ENCODE data around the gene KSR1. TPM values are rescaled to one million over a fixed set of nuclear protein-coding genes. Genes with fewer than 3 reads are reported as not detected.

Gene KSR1
- polyA plus RNA-seq, 4 donors, result 8.6 to 73.8 (median 12.9) TPM

GRCh38 chr17:27475070-27475673, 18.9 kb downstream of the KSR1 start:
- peak overlapping the region in 2 of 3 donors; percentile 33 to 53 for H3K27ac ChIP-seq (ENCODE audit: low read depth in 1 of 3, low read length in 2 of 3)

GRCh38 chr17:27475981-27476895, 20.0 kb downstream of the KSR1 start:
- Histone ChIP-seq H3K4me3 (ENCODE audit: low read depth in 1 of 3, low read length in 3 of 3) (no peak overlapping the region), H3K27me3 (ENCODE audit: control insufficient read depth in 3 of 3, insufficient read depth in 3 of 3, low read length in 3 of 3) (no peaks in the 10 kb centered on the region), H3K4me1 (ENCODE audit: control insufficient read depth in 3 of 3, insufficient read depth in 2 of 3, low read depth in 1 of 3, low read length in 2 of 3) (peaks cover 0 to 9% (median 6%) of the 10 kb centered on the region in 3 donors), H3K36me3 (ENCODE audit: control insufficient read depth in 3 of 3, insufficient read depth in 2 of 3, low read depth in 1 of 3, low read length in 3 of 3) (peaks cover 0 to 2% (median 0%) of the 10 kb centered on the region in 3 donors), H3K9me3 (ENCODE audit: control insufficient read depth in 2 of 2, insufficient read depth in 1 of 2, low read depth in 1 of 2, low read length in 1 of 2) (no peaks in the 10 kb centered on the region), H3K27ac (ENCODE audit: low read depth in 1 of 3, low read length in 2 of 3) (no peak overlapping the region)
- DNase-seq, result no peak
- no peak for FAIRE-seq
- 86 to 90% (median 87%) methylated on average over 14 of the region's 14 CpGs for WGBS, 3 donors

More at GRCh38 chr17:27475070-27475673, 18.9 kb downstream of the KSR1 start:
- Histone ChIP-seq H3K27me3 (ENCODE audit: control insufficient read depth in 3 of 3, insufficient read depth in 3 of 3, low read length in 3 of 3) (no peaks in the 10 kb centered on the region), H3K4me1 (ENCODE audit: control insufficient read depth in 3 of 3, insufficient read depth in 2 of 3, low read depth in 1 of 3, low read length in 2 of 3) (peaks cover 0 to 9% (median 0%) of the 10 kb centered on the region in 3 donors), H3K4me3 (ENCODE audit: low read depth in 1 of 3, low read length in 3 of 3) (no peak overlapping the region), H3K36me3 (ENCODE audit: control insufficient read depth in 3 of 3, insufficient read depth in 2 of 3, low read depth in 1 of 3, low read length in 3 of 3) (peaks cover 0 to 2% (median 0%) of the 10 kb centered on the region in 3 donors), H3K9me3 (ENCODE audit: control insufficient read depth in 2 of 2, insufficient read depth in 1 of 2, low read depth in 1 of 2, low read length in 1 of 2) (no peaks in the 10 kb centered on the region)
- DNase-seq (no peak), FAIRE-seq (no peak)
- 77 to 81% (median 81%) methylated on average over 10 of the region's 10 CpGs for WGBS, 3 donors

GRCh38 chr17:27477050-27477888, 21.0 kb downstream of the KSR1 start:
- H3K27me3 ChIP-seq (ENCODE audit: control insufficient read depth in 3 of 3, insufficient read depth in 3 of 3, low read length in 3 of 3), result no peaks in the 10 kb centered on the region
- no peak overlapping the region for H3K4me3 ChIP-seq (ENCODE audit: low read depth in 1 of 3, low read length in 3 of 3)
- peaks cover 0 to 14% (median 3%) of the 10 kb centered on the region in 3 donors for H3K4me1 ChIP-seq (ENCODE audit: control insufficient read depth in 3 of 3, insufficient read depth in 2 of 3, low read depth in 1 of 3, low read length in 2 of 3)
- FAIRE-seq, result no peak
- 81 to 83% (median 82%) methylated on average over 9 of the region's 9 CpGs for WGBS, 3 donors
- H3K27ac ChIP-seq (ENCODE audit: low read depth in 1 of 3, low read length in 2 of 3), result no peak overlapping the region
- H3K36me3 ChIP-seq (ENCODE audit: control insufficient read depth in 3 of 3, insufficient read depth in 2 of 3, low read depth in 1 of 3, low read length in 3 of 3), result no peaks in the 10 kb centered on the region
- DNase-seq, result no peak
- H3K9me3 ChIP-seq (ENCODE audit: control insufficient read depth in 2 of 2, insufficient read depth in 1 of 2, low read depth in 1 of 2, low read length in 1 of 2), result no peaks in the 10 kb centered on the region

- no peaks in the 10 kb centered on the region for H3K27me3 ChIP-seq (ENCODE audit: control insufficient read depth in 3 of 3, insufficient read depth in 3 of 3, low read length in 3 of 3)
- FAIRE-seq (no peak), DNase-seq (no peak)
- H3K4me1 ChIP-seq (ENCODE audit: control insufficient read depth in 3 of 3, insufficient read depth in 2 of 3, low read depth in 1 of 3, low read length in 2 of 3), result peaks cover 0 to 14% (median 2%) of the 10 kb centered on the region in 3 donors
- no peak overlapping the region for H3K27ac ChIP-seq (ENCODE audit: low read depth in 1 of 3, low read length in 2 of 3)
- WGBS, 3 donors, result 91 to 95% (median 92%) methylated on average over 9 of the region's 9 CpGs
- no peaks in the 10 kb centered on the region for H3K9me3 ChIP-seq (ENCODE audit: control insufficient read depth in 2 of 2, insufficient read depth in 1 of 2, low read depth in 1 of 2, low read length in 1 of 2)
- no peaks in the 10 kb centered on the region for H3K36me3 ChIP-seq (ENCODE audit: control insufficient read depth in 3 of 3, insufficient read depth in 2 of 3, low read depth in 1 of 3, low read length in 3 of 3)
- H3K4me3 ChIP-seq (ENCODE audit: low read depth in 1 of 3, low read length in 3 of 3), result no peak overlapping the region
Measured at GRCh38 chr17:27477971-27478684, 21.9 kb downstream of the KSR1 start.

GRCh38 chr17:27478901-27479538, 22.8 kb downstream of the KSR1 start:
- WGBS, 3 donors, result 90 to 95% (median 90%) methylated on average over 9 to 10 of the region's 10 CpGs
- FAIRE-seq, result no peak
- peaks cover 0 to 14% (median 2%) of the 10 kb centered on the region in 3 donors for H3K4me1 ChIP-seq (ENCODE audit: control insufficient read depth in 3 of 3, insufficient read depth in 2 of 3, low read depth in 1 of 3, low read length in 2 of 3)

GRCh38 chr17:27479838-27480237, 23.6 kb downstream of the KSR1 start:
- H3K9me3 ChIP-seq (ENCODE audit: control insufficient read depth in 2 of 2, insufficient read depth in 1 of 2, low read depth in 1 of 2, low read length in 1 of 2), result no peaks in the 10 kb centered on the region
- DNase-seq, result no peak
- H3K27me3 ChIP-seq (ENCODE audit: control insufficient read depth in 3 of 3, insufficient read depth in 3 of 3, low read length in 3 of 3), result no peaks in the 10 kb centered on the region
- WGBS, 3 donors, result 91 to 96% (median 95%) methylated on average over 3 of the region's 3 CpGs
- peaks cover 0 to 14% (median 0%) of the 10 kb centered on the region in 3 donors for H3K4me1 ChIP-seq (ENCODE audit: control insufficient read depth in 3 of 3, insufficient read depth in 2 of 3, low read depth in 1 of 3, low read length in 2 of 3)
- FAIRE-seq, result no peak
- H3K4me3 ChIP-seq (ENCODE audit: low read depth in 1 of 3, low read length in 3 of 3), result no peak overlapping the region
- H3K27ac ChIP-seq (ENCODE audit: low read depth in 1 of 3, low read length in 2 of 3), result no peak overlapping the region
- H3K36me3 ChIP-seq (ENCODE audit: control insufficient read depth in 3 of 3, insufficient read depth in 2 of 3, low read depth in 1 of 3, low read length in 3 of 3), result peaks cover 0 to 3% (median 0%) of the 10 kb centered on the region in 3 donors

More at GRCh38 chr17:27478901-27479538, 22.8 kb downstream of the KSR1 start:
- Histone ChIP-seq H3K36me3 (ENCODE audit: control insufficient read depth in 3 of 3, insufficient read depth in 2 of 3, low read depth in 1 of 3, low read length in 3 of 3) (peaks cover 0 to 2% (median 0%) of the 10 kb centered on the region in 3 donors), H3K27ac (ENCODE audit: low read depth in 1 of 3, low read length in 2 of 3) (no peak overlapping the region), H3K9me3 (ENCODE audit: control insufficient read depth in 2 of 2, insufficient read depth in 1 of 2, low read depth in 1 of 2, low read length in 1 of 2) (no peaks in the 10 kb centered on the region), H3K27me3 (ENCODE audit: control insufficient read depth in 3 of 3, insufficient read depth in 3 of 3, low read length in 3 of 3) (no peaks in the 10 kb centered on the region), H3K4me3 (ENCODE audit: low read depth in 1 of 3, low read length in 3 of 3) (no peak overlapping the region)
- no peak for DNase-seq

- no peak for FAIRE-seq
- DNase-seq, result no peak
- Histone ChIP-seq H3K9me3 (ENCODE audit: control insufficient read depth in 2 of 2, insufficient read depth in 1 of 2, low read depth in 1 of 2, low read length in 1 of 2) (no peaks in the 10 kb centered on the region), H3K27me3 (ENCODE audit: control insufficient read depth in 3 of 3, insufficient read depth in 3 of 3, low read length in 3 of 3) (no peaks in the 10 kb centered on the region), H3K4me1 (ENCODE audit: control insufficient read depth in 3 of 3, insufficient read depth in 2 of 3, low read depth in 1 of 3, low read length in 2 of 3) (peaks cover 0 to 14% (median 3%) of the 10 kb centered on the region in 3 donors), H3K27ac (ENCODE audit: low read depth in 1 of 3, low read length in 2 of 3) (peak overlapping the region in 1 of 3 donors; percentile 61), H3K36me3 (ENCODE audit: control insufficient read depth in 3 of 3, insufficient read depth in 2 of 3, low read depth in 1 of 3, low read length in 3 of 3) (peaks cover 0 to 7% (median 0%) of the 10 kb centered on the region in 3 donors), H3K4me3 (ENCODE audit: low read depth in 1 of 3, low read length in 3 of 3) (no peak overlapping the region)
- 92 to 95% (median 93%) methylated on average over 4 of the region's 4 CpGs for WGBS, 3 donors
Measured at GRCh38 chr17:27480699-27481098, 24.5 kb downstream of the KSR1 start.
